Fibroblast of lung (primary cell): Measurements from ENCODE around the gene GCSH. TPM values are rescaled to one million over a fixed set of nuclear protein-coding genes. Genes with fewer than 3 reads are reported as not detected.

Experiments used
- DNase-seq, 2 donors: peaks; one replicate each; pipeline versions ENCODE4 v3.0.0 to v3.0.0-alpha.2; 2010; ENCODE audit warnings: low read depth in 2 of 2
- H2AFZ ChIP-seq: 2 replicates; pipeline ENCODE4 v1.5.1; 2012; ENCODE audit warnings: low read length, control low read depth, inconsistent platforms
- H3K27ac ChIP-seq: 2 replicates; pipeline ENCODE4 v1.5.1; 2011; ENCODE audit warnings: low read length, control low read depth; ENCODE audit not compliant: insufficient read depth
- H3K27me3 ChIP-seq: 2 replicates; pipeline ENCODE4 v1.5.1; 2011; ENCODE audit warnings: mild to moderate bottlenecking, low read length; ENCODE audit not compliant: control insufficient read depth, insufficient read depth
- H3K36me3 ChIP-seq: 2 replicates; pipeline ENCODE4 v1.5.1; 2011; ENCODE audit warnings: low read length; ENCODE audit not compliant: control insufficient read depth, insufficient read depth
- H3K4me1 ChIP-seq: 2 replicates; pipeline ENCODE4 v1.5.1; 2011; ENCODE audit warnings: low read length; ENCODE audit not compliant: control insufficient read depth, insufficient read depth; ENCODE audit errors: extremely low read depth
- H3K4me2 ChIP-seq: 2 replicates; pipeline ENCODE4 v1.5.1; 2011; ENCODE audit warnings: low read length, control low read depth; ENCODE audit not compliant: insufficient read depth; ENCODE audit errors: extremely low read depth
- H3K4me3 ChIP-seq, 4 experiments: fragments of 200-600 bp in 1 of 4; sonication (generic) in 1 of 4; replicated peaks in 1 of 4; 2 replicates each; pipeline ENCODE4 v1.5.1; 2011 to 2016; ENCODE audit warnings: low read length in 4 of 4, low read depth in 3 of 4, mild to moderate bottlenecking in 3 of 4, control low read depth in 2 of 4, inconsistent platforms in 1 of 4, mixed read lengths in 1 of 4; ENCODE audit not compliant: insufficient read depth in 1 of 4; ENCODE audit errors: control extremely low read depth in 1 of 4
- H3K79me2 ChIP-seq: 2 replicates; pipeline ENCODE4 v1.5.1; 2012; ENCODE audit warnings: mild to moderate bottlenecking, low read length, inconsistent platforms; ENCODE audit not compliant: control insufficient read depth, insufficient read depth
- H3K9ac ChIP-seq: 2 replicates; pipeline ENCODE4 v1.5.1; 2011; ENCODE audit warnings: mild to moderate bottlenecking, low read length, control low read depth; ENCODE audit not compliant: insufficient read depth
- H3K9me3 ChIP-seq: 2 replicates; pipeline ENCODE4 v1.5.1; 2012; ENCODE audit warnings: low read depth, low read length; ENCODE audit not compliant: control insufficient read depth, insufficient read depth
- H4K20me1 ChIP-seq: 2 replicates; pipeline ENCODE4 v1.5.1; 2011; ENCODE audit warnings: low read length; ENCODE audit not compliant: control insufficient read depth, insufficient read depth; ENCODE audit errors: extremely low read depth
- EZH2 ChIP-seq: IDR thresholded peaks from 2 replicates; pipeline ENCODE4 v1.5.1; 2012; ENCODE audit warnings: low read length, control low read depth, mild to moderate bottlenecking; ENCODE audit errors: missing control alignments
- polyA plus RNA-seq, 2 donors: library from polyadenylated mRNA; depleted of rRNA in 1 of 2; stranded (reverse) in 1 of 2; unstranded in 1 of 2; fragments of >200 nt; gene quantifications; 2 replicates each; pipeline ENCODE4 v1.2.1, GENCODE V29; 2011 to 2012; ENCODE audit warnings: missing spikeins in 1 of 2
- total RNA-seq: library from RNA; depleted of rRNA; stranded (reverse); fragments of >200 nt; gene quantifications from 2 replicates; pipeline ENCODE4 v1.2.1, GENCODE V29; 2014
- TF ChIP-seq, protein P1 (sequence below), 2 donors: IDR thresholded peaks in 1 of 2; conservative IDR thresholded peaks in 1 of 2; 1 replicate in 1 of 2; 2 replicates in 1 of 2; pipeline ENCODE4 v1.5.1; 2011 to 2012; ENCODE audit warnings: low read length in 2 of 2, control low read depth in 1 of 2, inconsistent platforms in 1 of 2, low read depth in 1 of 2, mild to moderate bottlenecking in 1 of 2

Gene GCSH
- total and polyA plus RNA-seq, 2 donors (not counting 1 experiment from before 2014, with no cell fraction given) = 15.0 to 29.9 TPM

DNA sequence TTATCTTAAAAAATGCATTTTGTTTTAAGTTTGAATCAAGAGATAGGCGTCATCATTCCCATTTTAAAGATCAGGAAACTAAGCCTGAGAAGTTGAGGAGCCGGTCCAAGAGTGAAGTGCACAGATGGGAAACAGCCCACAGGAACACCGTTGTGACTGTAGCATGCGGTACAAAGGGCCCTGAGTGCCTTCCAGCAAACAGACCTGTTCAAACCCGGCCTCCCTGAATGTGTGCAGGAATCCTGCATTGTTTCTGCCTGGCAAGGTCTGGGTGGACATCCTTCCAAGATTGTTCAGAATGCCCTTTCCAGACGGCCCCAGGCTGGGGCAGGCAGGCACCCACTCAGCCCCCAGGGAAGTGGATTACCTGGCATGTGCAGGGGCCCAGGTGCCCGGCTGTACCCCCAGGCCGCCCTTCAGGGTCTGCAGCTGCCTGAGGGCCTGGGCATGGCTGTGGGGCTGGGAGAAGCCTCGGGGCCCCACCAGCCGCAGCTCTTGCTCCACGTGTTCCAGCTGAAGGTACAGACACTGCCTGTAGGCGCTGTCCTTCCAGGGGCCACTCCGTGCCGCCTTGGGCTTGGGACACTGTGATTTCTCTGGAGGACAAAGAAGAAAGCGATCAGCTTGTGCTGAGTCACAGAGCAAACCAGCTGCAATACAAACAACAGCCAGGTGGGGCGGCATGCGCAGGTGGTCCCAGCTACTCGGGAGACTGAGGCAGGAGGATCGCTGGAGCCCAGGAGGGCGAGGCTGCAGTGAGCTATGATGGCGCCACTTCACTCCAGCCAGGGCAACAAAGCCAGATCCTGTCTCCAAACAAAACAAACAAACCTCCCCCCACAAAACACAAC is 45.0 kb upstream of the GCSH start:
- no peaks in the 10 kb centered on the region for H4K20me1 ChIP-seq
- no peak for DNase-seq
- no peaks in the 10 kb centered on the region for H3K36me3 ChIP-seq
- no peaks in the 10 kb centered on the region for H3K27me3 ChIP-seq
- H3K4me2 ChIP-seq = no peak overlapping the region
- H3K27ac ChIP-seq = no peak overlapping the region
- TF ChIP-seq, protein P1, sequence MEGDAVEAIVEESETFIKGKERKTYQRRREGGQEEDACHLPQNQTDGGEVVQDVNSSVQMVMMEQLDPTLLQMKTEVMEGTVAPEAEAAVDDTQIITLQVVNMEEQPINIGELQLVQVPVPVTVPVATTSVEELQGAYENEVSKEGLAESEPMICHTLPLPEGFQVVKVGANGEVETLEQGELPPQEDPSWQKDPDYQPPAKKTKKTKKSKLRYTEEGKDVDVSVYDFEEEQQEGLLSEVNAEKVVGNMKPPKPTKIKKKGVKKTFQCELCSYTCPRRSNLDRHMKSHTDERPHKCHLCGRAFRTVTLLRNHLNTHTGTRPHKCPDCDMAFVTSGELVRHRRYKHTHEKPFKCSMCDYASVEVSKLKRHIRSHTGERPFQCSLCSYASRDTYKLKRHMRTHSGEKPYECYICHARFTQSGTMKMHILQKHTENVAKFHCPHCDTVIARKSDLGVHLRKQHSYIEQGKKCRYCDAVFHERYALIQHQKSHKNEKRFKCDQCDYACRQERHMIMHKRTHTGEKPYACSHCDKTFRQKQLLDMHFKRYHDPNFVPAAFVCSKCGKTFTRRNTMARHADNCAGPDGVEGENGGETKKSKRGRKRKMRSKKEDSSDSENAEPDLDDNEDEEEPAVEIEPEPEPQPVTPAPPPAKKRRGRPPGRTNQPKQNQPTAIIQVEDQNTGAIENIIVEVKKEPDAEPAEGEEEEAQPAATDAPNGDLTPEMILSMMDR (conservative IDR thresholded peaks at IDR 0.05 in 1 of 2, IDR thresholded peaks at IDR 0.05 in 1 of 2; ENCODE audit: low read depth in 1 of 2, low read length in 2 of 2) = peak in 1 of 2 donors; percentile 7
- no peak for TF ChIP-seq EZH2
- no peaks in the 10 kb centered on the region for H3K4me1 ChIP-seq
- H3K9me3 ChIP-seq = no peaks in the 10 kb centered on the region
- no peak overlapping the region for H3K4me3 ChIP-seq
- H3K79me2 ChIP-seq = no peaks in the 10 kb centered on the region
- H2AFZ ChIP-seq = no peak overlapping the region
- H3K9ac ChIP-seq = no peak overlapping the region

DNA sequence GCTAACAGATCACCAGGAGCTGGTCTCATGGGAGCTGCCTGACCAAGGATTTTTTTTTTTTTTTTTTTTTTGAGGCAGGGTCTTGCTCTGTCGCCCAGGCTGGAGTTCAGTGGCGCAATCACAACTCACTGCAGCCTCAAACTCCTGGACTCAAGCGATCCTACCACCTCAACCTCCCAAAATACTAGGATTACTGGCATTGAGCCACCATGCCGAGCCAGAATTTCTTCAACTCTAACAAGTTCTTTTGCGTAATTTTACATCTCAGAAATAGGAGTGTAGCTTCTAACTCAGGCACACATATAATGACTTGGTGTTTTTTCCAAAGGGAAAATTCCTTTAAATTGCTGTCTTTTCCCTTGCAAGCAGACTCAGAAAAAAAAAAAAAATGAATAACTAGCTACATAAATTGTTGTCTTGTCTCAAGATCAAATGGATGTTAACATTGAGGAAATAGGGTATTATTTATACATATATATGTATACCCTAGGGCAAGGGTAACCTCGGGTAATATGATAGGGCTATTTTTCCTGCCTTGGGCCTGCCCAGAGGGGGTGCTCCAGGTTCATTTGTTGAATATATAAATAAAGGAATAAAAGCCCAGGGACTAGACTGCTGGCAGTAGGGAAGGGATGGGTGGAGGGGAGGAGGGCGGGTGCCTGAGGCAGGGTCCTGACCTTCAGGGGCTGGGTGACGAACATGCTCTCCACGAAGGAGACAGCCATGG is 42.8 kb upstream of the GCSH start:
- no peak for DNase-seq
- Histone ChIP-seq H2AFZ (no peak overlapping the region), H3K27ac (no peak overlapping the region), H3K4me1 (no peaks in the 10 kb centered on the region), H3K4me3 (no peak overlapping the region), H3K27me3 (no peaks in the 10 kb centered on the region), H3K79me2 (no peaks in the 10 kb centered on the region), H3K9ac (no peak overlapping the region), H3K4me2 (no peak overlapping the region), H3K9me3 (no peaks in the 10 kb centered on the region), H3K36me3 (no peaks in the 10 kb centered on the region), H4K20me1 (no peaks in the 10 kb centered on the region)
- TF ChIP-seq EZH2 = no peak
- TF ChIP-seq, protein P1 (conservative IDR thresholded peaks at IDR 0.05 in 1 of 2, IDR thresholded peaks at IDR 0.05 in 1 of 2; ENCODE audit: low read depth in 1 of 2, low read length in 2 of 2) = peak in 1 of 2 donors; percentile 2

DNA sequence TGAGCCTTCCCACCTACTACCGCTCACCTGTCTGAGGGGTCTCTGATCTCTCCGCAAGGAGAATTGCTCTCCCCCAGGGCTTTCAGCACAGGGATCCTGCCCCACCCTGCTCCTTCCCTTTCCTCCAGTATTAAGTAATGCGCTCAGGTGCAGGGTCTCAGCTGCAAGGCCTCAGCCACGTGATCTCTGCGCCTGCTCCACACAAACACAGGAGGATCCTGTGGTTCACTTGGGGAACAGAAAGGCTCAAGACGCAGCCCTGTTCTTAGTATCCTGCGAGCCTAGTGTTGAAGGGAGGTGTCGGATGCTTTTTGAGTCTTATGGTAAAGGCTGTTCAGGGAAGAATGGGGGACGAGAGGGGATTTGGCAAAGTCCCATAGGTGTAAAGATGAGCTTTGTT is 41.6 kb upstream of the GCSH start:
- no peak for TF ChIP-seq EZH2
- TF ChIP-seq, protein P1 (conservative IDR thresholded peaks at IDR 0.05 in 1 of 2, IDR thresholded peaks at IDR 0.05 in 1 of 2; ENCODE audit: low read depth in 1 of 2, low read length in 2 of 2) = no peak
- H3K4me1 ChIP-seq = no peaks in the 10 kb centered on the region
- H4K20me1 ChIP-seq = no peaks in the 10 kb centered on the region
- no peak overlapping the region for H2AFZ ChIP-seq
- no peaks in the 10 kb centered on the region for H3K9me3 ChIP-seq
- no peak for DNase-seq
- H3K9ac ChIP-seq = no peak overlapping the region
- H3K4me2 ChIP-seq = no peak overlapping the region
- H3K36me3 ChIP-seq = no peaks in the 10 kb centered on the region
- H3K27me3 ChIP-seq = no peaks in the 10 kb centered on the region
- no peak overlapping the region for H3K27ac ChIP-seq
- no peaks in the 10 kb centered on the region for H3K79me2 ChIP-seq
- no peak overlapping the region for H3K4me3 ChIP-seq
